Measurements from ENCODE around the gene ATF6B. TPM values are rescaled to one million over a fixed set of nuclear protein-coding genes. Genes with fewer than 3 reads are reported as not detected.
A peak's percentile ranks its signal among the peaks of the same experiment; 100 is the strongest.

The ATF6B gene
- total and polyA plus RNA-seq, 2 of the 13 experiments (the other 11 are each of a cell fraction or from before 2014, with no cell fraction given), result 18.1 to 44.0 TPM

GRCh38 chr6:32175711-32176475, 47.8 kb upstream of the ATF6B start, which contains the start of gene AGPAT1 (continued):
- TF ChIP-seq ZBTB10 (CRISPR knock-in tag; IDR thresholded peaks at IDR 0.05; ENCODE audit: borderline replicate concordance), result no peak
- TF ChIP-seq ZNF292 (CRISPR knock-in tag; IDR thresholded peaks at IDR 0.05; ENCODE audit: borderline replicate concordance, low read depth), result 0 out of 2 replicates have a peak, but pooled peaks have one; percentile 12
- TF ChIP-seq ZFY (CRISPR knock-in tag; IDR thresholded peaks at IDR 0.05), result peak; percentile 58
- peak; percentile 3; the same call in 1 of the 2 replicates for TF ChIP-seq ZBTB25 (CRISPR knock-in tag; IDR thresholded peaks at IDR 0.05)
- TF ChIP-seq ZBTB46 (CRISPR knock-in tag; IDR thresholded peaks at IDR 0.05; ENCODE audit: borderline replicate concordance), result no peak
- peak; percentile 41; the same call in 1 of the 2 replicates for TF ChIP-seq PRDM10 (CRISPR knock-in tag; IDR thresholded peaks at IDR 0.05; ENCODE audit: low read depth)
- TF ChIP-seq MIER3 (CRISPR knock-in tag; IDR thresholded peaks at IDR 0.05; ENCODE audit: borderline replicate concordance), result peak; percentile 53; the same call in 1 of the 2 replicates
- no peak for TF ChIP-seq E2F2 (CRISPR knock-in tag; IDR thresholded peaks at IDR 0.05; ENCODE audit: borderline replicate concordance)
- peak; percentile 87 for TF ChIP-seq BCL3 (CRISPR knock-in tag; IDR thresholded peaks at IDR 0.05)
- peak; percentile 24; the same call in 1 of the 2 replicates for TF ChIP-seq ZNF281 (CRISPR knock-in tag; IDR thresholded peaks at IDR 0.05; ENCODE audit: borderline replicate concordance)

Measured in HepG2 (cell line).